Psoas muscle (tissue), 8 donors: ENCODE data around the gene RAB40B. TPM values are rescaled to one million over a fixed set of nuclear protein-coding genes. Genes with fewer than 3 reads are reported as not detected.

ENCODE experiments used
- ATAC-seq, 4 donors: fragments of 200-7000 bp; cut with Tn5 transposase; one replicate each; pipeline ENCODE4 v1.9.1; 2020; ENCODE audit warnings: moderate library complexity in 3 of 4, mild to moderate bottlenecking in 2 of 4
- DNase-seq, 2 donors: peaks; one replicate each; pipeline ENCODE4 v3.0.0-alpha.2; 2020
- H3K27ac ChIP-seq: fragments of 200-600 bp; one replicate; pipeline ENCODE4 v1.8.0; 2022
- H3K27me3 ChIP-seq, 3 donors: fragments of 200-600 bp in 1 of 3; one replicate each; pipeline versions ENCODE4 v1.6.1 to v1.8.0; 2013 to 2022; ENCODE audit warnings: low read length in 2 of 3, mild to moderate bottlenecking in 2 of 3, moderate library complexity in 1 of 3; ENCODE audit not compliant: insufficient read depth in 3 of 3
- H3K36me3 ChIP-seq, 2 donors: fragments of 200-600 bp in 1 of 2; one replicate each; pipeline versions ENCODE4 v1.6.1 to v1.8.0; 2013 to 2022; ENCODE audit warnings: low read depth in 1 of 2, mild to moderate bottlenecking in 1 of 2, moderate library complexity in 1 of 2; ENCODE audit not compliant: insufficient read depth in 1 of 2
- H3K4me1 ChIP-seq: fragments of 200-600 bp; one replicate; pipeline ENCODE4 v1.8.0; 2022
- H3K4me3 ChIP-seq: fragments of 200-600 bp; one replicate; pipeline ENCODE4 v1.8.0; 2022; ENCODE audit warnings: mild to moderate bottlenecking
- H3K9me3 ChIP-seq: fragments of 200-600 bp; one replicate; pipeline ENCODE4 v1.8.0; 2022
- CTCF ChIP-seq: fragments of 200-600 bp; IDR thresholded peaks from one replicate; pipeline ENCODE4 v1.8.0; 2022; ENCODE audit warnings: antibody characterized with exemption
- WGBS, 3 donors: extraction: QIAGEN DNeasy Blood & Tissue Kit; methylation state at CpG; one replicate each; pipeline versions ENCODE4 v1.1.6 to v1.1.7; 2013; 5-methylcytosine and 5-hydroxymethylcytosine counted together
- intact Hi-C, 2 donors: fragments of 100-400 bp; cut with DNase I; formaldehyde crosslinking; loops; one replicate each; pipeline versions ENCODE4 v1.11.0 to v1.14.2; 2022
- polyA plus RNA-seq, 3 donors: library from polyadenylated mRNA; stranded (reverse); fragments of 200-250 nt; gene quantifications; one replicate each; pipeline ENCODE4 v1.2.3, GENCODE V29; 2013
- total RNA-seq, 4 donors: library from RNA; stranded (reverse); fragmentation: NEBNext Ultra II Directional in 2 of 4; extraction: Animal tissue kit (Norgen Biotek cat#: 25700) in 2 of 4; gene quantifications; one replicate each; pipeline versions ENCODE4 v1.2.1 to v1.2.4, GENCODE V29; 2021 to 2023
- donor health status: healthy with polysubstance abuse.
- donor health status: DM: no; HTN: no; CAD: no; lungs with moderate emphysema.
- donor health status: Bipolar disorder and iron deficiency.
- donor health status: healthy.
- donor health status: DM: yes; HTN: yes; CAD: no.
- donor health status: DM: no; HTN: no; CAD: no.
- donor health status: DM: no; HTN: no; CAD: no.
- donor health status: DM: yes; HTN: yes; CAD: no.

The RAB40B gene
- total and polyA plus RNA-seq, 7 donors: 3.9 to 42.9 (median 19.4) TPM

GRCh38 chr17:82687871-82688270, 10.6 kb downstream of the RAB40B start:
- peaks cover 22% of the 10 kb centered on the region for H3K4me1 ChIP-seq
- H3K4me3 ChIP-seq: peak overlapping the region; percentile 28
- ATAC-seq (peak in 3 of 4 donors; percentile 19 to 42 (median 42)), DNase-seq (peak in 1 of 2 donors; percentile 0)
- 80 to 94% (median 86%) methylated on average over 9 of the region's 9 CpGs for WGBS, 3 donors
- intact Hi-C loops: no loop called here
- H3K36me3 ChIP-seq: no peaks in the 10 kb centered on the region
- TF ChIP-seq CTCF: no peak
- H3K27ac ChIP-seq: peak overlapping the region; percentile 83
- no peaks in the 10 kb centered on the region for H3K9me3 ChIP-seq
- H3K27me3 ChIP-seq: no peaks in the 10 kb centered on the region

- DNase-seq (peak; percentile 17 to 63), ATAC-seq (peak in 3 of 4 donors; percentile 70 to 81 (median 79))
- no peak for TF ChIP-seq CTCF
- H3K4me3 ChIP-seq: peak overlapping the region; percentile 28
- H3K27ac ChIP-seq: peak overlapping the region; percentile 83
- no peaks in the 10 kb centered on the region for H3K9me3 ChIP-seq
- WGBS, 3 donors: 57 to 80% (median 62%) methylated on average over 10 of the region's 10 CpGs
- intact Hi-C loops: no loop called here
- no peaks in the 10 kb centered on the region for H3K27me3 ChIP-seq
- H3K4me1 ChIP-seq: peaks cover 22% of the 10 kb centered on the region
- H3K36me3 ChIP-seq: no peaks in the 10 kb centered on the region
Observed at GRCh38 chr17:82687375-82687861, 11.1 kb downstream of the RAB40B start.

- no peaks in the 10 kb centered on the region for H3K27me3 ChIP-seq
- 76 to 86% (median 84%) methylated on average over 19 of the region's 19 CpGs for WGBS, 3 donors
- no peaks in the 10 kb centered on the region for H3K36me3 ChIP-seq
- ATAC-seq: peak; percentile 33 to 85 (median 58)
- intact Hi-C loops: no loop called here
- H3K4me1 ChIP-seq: peaks cover 22% of the 10 kb centered on the region
- peak overlapping the region; percentile 83 for H3K27ac ChIP-seq
- H3K9me3 ChIP-seq: no peaks in the 10 kb centered on the region
- TF ChIP-seq CTCF: no peak
- DNase-seq: peak; percentile 4 to 51
- H3K4me3 ChIP-seq: no peak overlapping the region
Observed at GRCh38 chr17:82686366-82687324, 11.9 kb downstream of the RAB40B start.

GRCh38 chr17:82685291-82685690, 13.2 kb downstream of the RAB40B start:
- H3K27me3 ChIP-seq: no peaks in the 10 kb centered on the region
- peak overlapping the region; percentile 83 for H3K27ac ChIP-seq
- intact Hi-C loops: no loop called here
- no peaks in the 10 kb centered on the region for H3K36me3 ChIP-seq
- DNase-seq (peak; percentile 7 to 33), ATAC-seq (no peak)
- no peak overlapping the region for H3K4me3 ChIP-seq
- no peak for TF ChIP-seq CTCF
- H3K4me1 ChIP-seq: peaks cover 22% of the 10 kb centered on the region
- peaks cover 4% of the 10 kb centered on the region for H3K9me3 ChIP-seq
- WGBS, 3 donors: 93 to 98% (median 95%) methylated on average over 12 of the region's 12 CpGs
